HG03097 (cell line): ENCODE data around the gene TNFAIP8.

ENCODE experiments used
- ATAC-seq: cut with Tn5 transposase; IDR thresholded peaks from one replicate; pipeline ENCODE4 v1.9.1; 2021; ENCODE audit not compliant: unreplicated experiment, low FRiP score

TNFAIP8 gene

DNA sequence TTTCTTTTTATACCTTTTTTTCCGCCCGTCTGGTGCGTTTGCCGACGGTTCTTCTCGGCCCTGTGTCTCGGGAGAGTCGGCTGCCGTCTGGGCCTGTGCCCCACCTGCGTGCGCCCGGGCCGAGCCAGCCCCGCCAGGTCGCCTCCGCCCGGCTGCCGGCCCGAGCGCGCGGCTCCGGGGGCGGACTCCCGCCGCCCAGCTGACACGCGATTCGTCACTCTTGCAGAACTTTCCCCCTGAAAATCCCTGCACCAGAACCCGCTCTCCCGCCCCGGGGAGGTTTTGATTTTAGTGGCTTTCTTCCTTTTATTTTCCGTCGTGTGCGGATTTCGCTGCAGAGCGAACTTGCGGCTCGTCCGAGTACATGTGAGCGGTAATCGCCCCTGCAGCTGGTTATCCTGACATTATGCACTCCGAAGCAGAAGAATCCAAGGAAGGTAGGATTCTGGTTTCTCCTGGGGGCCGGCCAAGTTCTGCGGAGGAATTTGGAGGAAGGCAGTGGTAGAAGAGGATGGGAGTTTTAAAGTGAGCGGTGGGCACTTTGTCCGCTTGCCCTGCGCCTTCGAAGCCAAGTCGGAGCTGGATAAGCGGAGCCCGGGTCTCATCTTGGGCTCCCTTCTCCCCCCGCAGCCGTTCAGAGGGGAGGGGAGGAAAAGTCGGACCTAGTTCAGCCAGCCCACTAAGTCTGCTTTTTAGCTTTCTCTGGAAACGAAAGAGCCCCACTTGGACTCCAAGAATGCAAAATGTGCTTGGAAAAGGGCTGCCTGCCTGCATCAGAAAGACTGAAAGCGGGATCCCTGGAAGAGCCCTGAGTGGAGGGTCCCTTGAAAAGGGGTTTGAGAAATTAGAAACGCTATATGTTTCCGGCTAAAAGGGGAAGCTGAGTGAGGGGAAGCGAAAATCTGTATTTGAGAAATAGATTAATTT is at the start of gene TNFAIP8:
TSS of gene TNFAIP8 (plus strand) at position 335 of the 927 bp plus-strand sequence. CDS start at position 407, 72 bp downstream.
- ATAC-seq = peak; percentile 37

DNA sequence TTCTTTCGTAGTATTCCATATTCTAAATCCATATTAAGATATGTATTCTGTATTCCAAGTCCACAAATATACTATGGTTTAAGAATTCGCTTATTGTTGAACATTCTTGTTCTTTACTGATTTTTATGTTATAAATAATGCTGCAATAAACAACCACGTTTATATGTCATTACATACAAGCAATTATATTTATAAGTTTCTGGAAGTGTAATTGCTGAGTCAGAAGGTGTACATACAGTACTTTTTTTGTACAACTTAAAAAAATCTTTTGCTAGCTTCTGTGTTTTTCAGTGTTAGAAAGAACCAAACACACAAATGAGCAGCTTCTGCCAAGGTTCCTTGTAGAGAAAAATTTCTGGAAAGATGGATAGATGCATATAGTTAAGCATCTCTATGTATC is 48.6 kb upstream of the TNFAIP8 start:
- ATAC-seq = no peak

DNA sequence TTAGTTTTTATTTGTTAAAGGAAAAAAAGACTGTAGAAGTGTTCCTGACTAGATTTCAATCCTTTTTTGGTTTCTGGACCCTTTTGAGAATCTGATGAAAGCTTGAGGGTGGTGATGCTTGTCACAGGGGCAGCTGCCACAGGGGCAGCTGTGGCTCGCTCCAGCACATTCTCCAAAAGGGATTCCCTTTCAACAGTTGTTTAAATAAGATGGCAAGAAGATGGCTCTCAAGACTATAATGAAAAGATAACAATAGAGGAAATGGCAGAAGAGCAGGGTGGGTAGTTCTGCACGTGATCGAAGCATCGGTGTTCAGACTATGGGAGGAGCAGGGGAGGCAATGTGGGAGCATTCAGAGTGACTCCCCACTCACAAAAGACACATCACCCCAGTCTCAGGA is 46.5 kb upstream of the TNFAIP8 start:
- ATAC-seq = peak; percentile 26

DNA sequence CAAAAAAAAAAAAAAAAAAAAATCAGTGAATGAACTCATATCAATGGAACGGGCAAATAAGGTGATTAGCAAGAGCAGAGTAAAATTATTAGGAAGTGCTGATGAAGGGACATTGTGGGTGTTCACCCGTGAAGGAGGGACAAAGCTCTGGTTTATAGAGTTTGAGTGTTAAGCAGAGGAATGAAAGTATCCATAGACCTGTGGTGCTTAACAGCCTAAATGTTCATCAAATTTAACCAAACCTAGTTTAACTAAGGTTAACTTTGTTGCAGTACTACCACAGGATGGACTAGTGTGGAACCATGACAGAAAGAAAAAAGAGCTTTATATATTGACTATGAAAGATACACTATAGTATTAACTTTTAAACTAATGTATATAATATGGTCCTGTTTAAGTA is 44.1 kb upstream of the TNFAIP8 start:
- ATAC-seq = no peak

DNA sequence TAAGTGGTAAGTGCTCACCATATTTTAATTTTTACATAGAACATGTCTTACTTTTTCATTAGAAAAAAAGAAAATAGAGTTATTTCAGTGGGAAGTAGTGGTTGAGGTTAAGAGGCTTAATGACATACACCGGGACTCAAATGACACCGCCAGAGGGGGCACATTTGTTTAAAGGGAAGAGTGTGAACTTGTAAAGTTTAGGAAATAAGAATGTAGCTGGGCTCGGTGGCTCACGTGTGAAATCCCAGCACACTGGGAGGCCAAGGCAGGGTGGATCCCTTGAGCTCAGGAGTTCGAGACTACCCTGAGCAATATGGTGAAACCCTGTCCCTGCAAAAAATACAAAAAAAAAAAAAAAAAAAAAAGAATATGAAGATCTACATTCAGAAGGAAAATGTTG is 43.4 kb upstream of the TNFAIP8 start:
- ATAC-seq = no peak

DNA sequence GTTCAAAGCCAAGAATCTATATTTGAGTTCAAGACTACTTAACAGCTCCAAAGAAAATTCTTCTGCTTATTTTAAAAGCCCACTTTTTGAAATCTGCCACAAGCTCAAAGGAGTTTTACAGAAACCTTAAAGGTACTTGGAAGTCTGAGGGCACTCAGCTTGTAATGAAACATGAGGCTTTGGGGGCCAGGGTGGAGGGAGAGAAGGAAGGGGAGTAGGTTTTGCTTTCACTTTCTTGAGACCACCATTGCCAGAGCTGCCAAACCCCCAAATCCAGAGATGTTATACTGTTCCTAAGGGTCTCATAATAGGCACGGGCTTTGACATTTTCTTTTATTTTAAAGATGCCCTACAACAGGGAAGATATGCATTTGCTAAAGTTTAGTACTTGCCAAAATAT is 42.6 kb upstream of the TNFAIP8 start:
- no peak for ATAC-seq

DNA sequence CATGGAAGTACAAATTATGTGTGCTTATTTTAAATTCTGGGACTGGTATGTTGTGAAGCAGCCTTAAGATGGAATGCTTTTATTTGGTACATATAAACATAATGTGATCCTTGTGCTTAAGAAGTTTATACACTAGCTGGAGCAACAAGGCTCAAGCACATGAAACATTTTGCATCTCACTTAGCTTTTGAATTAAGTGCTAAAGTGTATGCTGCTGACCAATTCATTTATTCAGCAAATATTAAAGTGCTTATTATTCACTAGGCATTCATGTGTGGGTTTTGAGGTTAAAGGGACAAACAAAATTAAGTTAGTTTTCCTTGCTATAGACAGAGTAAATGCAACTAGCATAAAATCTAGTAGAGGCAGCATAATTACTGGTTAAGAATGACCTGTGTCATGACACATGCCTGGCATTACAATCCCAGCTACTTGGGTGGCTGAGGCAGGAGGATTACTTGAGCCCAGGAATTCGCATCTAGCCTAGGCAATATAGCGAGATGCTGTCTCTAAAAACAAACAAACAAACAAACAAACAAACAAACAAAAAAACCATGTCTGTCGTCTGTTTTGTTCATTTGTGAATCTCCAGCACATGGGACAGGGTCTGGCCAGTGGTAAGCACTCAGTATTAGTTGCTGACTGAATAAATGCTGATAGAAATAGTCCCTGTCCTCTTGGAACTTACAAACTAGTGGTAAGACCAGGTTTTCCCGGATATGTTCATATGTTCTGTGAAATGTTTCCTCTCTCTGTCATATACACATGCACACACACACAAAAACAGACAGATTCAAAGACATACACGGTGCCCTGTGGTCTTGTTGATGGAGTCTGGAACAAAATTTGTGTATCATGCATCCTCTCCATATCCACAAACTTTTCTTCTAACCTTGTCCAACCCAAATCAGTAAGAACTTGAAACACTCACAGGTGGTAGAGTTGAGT is 41.9 kb upstream of the TNFAIP8 start:
- no peak for ATAC-seq

DNA sequence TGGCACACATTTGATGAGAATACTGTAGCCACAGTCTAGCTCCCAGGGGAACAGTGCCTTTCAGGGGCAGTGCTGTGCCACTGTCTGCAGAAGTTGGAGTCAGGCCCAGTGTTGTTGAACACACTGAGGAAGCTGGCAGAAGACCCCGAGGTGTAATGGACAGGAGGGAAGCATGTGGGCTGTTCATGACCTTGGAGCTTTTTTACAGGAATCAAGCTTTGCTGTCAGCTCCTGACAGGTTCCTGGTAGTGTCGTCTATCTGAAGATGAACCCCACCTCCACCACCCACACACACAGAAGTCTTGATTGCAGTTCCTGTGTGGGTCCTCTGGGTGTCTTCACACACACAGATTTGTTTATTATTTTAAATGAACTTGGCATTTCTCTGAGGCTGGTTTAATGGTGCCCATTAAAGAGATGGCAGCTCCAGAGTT is 40.3 kb upstream of the TNFAIP8 start:
- peak; percentile 69 for ATAC-seq

DNA sequence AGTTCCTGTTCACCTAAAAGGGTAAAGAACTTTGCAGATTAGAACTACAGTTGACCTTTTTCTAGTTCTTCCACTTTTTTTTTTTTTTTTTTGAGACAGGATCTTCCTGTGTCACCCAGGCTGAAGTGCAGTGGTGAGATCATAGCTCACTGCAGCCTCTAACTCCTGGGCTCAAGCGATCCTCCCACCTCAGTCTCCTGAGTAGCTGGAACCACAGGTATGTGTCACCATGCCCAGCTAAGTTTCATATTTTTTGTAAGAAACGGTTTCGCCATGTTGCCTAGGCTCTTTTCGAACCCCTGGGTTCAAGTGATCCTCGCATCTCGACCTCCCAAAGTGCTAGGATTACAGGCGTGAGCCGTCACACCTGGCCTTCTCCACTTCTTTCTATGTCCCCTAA is 39.7 kb upstream of the TNFAIP8 start:
- no peak for ATAC-seq

DNA sequence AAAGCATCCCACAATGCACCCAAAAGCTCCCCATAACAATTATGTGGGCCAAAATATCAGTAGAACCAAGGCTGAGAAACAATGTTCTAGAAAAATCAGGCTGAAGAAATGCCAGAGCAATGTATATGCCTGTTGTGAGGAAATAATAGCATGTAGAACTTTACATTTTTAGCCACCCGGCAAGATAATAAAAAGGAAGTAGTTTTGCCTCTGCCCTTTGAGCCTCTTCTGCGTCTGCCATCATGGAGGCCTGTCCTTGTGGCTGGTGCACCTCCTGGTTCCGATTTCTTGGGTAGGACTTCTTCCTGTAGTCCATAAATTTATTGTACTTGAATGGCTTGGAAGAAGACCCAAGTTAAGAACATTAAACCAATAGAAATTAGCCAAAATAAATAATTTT is 38.9 kb upstream of the TNFAIP8 start:
- no peak for ATAC-seq

DNA sequence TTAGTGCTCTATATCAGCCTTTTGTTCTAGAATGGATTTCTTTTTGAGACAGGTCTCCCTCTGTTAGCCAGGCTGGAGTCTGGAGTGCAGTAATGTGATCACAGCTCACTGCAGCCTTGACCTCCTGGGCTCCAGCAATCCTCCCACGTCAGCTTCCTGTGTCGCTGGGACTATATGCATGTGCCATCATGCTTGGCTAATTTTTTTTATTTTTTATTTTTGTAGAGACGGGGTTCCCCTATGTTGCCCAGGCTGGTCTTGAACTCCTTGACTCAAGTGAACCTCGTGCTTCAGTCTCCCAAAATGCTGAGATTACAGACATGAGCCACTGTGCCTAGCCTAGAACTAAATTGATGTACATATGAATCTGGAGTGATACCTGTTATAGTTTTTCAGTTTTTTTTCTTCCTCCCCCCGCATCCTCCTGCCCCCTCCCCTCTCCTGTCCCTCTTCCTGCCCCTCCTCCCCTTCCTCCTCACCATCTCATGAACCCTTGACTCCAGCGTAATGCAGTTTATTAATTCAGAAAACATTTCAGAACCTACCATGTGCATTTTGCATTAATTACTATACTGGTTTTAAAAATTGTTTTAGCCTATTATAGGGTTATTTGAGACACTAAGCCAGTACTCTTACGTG is 37.4 kb upstream of the TNFAIP8 start:
- ATAC-seq = no peak

DNA sequence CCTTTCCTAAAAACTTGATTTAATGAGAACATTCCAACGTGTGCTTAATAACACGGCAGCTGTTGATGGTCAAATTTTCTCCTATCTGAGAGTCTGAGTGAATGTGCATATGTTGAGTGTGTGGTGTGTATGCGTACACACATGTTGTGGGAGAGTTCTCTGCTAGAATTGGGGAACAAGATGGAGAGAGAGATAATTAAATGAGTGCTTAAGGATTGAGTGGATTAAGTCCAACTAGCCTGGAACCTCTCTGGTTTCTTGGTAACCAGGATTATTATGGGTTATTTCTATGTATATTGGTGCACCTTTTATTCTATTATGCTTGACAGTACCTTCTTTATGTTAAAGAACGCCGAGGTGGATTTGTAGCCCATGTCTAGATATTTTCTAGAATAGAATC is 36.4 kb upstream of the TNFAIP8 start:
- ATAC-seq = no peak

DNA sequence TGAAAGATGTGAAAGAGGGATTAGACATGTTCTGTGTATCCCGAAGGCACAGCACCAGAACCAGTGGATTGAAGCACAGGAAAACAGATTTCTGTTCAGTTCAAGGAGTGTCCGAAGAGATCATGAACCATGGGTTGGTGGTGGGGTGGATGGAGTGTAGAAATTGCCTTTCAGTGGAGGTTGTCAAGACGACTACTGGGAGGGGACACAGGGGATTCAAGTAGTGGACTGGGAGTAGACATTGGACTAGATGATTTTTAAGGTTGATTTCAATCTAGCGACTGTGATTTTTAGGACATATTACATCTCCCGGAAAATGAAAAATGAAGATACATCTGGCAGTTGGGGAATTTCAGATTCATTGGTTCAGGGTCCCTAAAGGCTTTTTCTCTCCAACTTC is 35.9 kb upstream of the TNFAIP8 start:
- no peak for ATAC-seq

DNA sequence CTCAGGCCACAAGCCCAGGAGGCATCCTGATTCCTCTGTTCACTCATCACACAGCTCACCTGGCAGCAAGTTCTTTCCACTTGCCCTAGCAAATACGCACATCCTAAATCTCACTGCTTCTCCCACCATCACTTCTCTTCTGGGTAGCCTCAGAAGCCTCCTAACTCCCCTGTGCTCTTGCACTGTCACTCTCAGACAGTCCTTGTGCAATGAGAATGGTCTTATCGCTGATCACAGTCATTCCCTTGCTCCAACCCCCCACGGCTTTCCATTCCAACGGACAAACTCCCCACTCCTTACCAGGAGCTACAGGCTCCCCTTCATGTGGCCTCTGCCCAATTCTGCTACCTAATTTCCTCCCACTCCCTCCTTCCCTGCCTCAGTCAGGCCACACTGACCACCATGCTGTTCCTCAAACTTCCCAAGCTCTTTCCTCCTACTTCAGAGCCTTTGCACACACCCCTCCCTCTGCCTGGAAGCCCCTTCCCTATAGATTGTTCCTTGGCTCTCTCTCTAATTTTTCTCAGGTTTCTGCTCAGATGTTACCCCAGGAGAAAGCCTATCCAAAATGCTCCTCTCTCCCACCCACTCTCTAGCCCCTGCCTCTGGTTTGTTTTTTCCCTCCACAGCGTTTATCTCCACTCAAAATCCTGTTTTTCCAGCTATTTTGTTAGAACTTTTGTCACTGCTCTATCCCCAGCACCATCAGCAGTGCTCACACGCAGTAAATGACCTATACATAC is 34.1 kb upstream of the TNFAIP8 start:
- ATAC-seq = no peak

DNA sequence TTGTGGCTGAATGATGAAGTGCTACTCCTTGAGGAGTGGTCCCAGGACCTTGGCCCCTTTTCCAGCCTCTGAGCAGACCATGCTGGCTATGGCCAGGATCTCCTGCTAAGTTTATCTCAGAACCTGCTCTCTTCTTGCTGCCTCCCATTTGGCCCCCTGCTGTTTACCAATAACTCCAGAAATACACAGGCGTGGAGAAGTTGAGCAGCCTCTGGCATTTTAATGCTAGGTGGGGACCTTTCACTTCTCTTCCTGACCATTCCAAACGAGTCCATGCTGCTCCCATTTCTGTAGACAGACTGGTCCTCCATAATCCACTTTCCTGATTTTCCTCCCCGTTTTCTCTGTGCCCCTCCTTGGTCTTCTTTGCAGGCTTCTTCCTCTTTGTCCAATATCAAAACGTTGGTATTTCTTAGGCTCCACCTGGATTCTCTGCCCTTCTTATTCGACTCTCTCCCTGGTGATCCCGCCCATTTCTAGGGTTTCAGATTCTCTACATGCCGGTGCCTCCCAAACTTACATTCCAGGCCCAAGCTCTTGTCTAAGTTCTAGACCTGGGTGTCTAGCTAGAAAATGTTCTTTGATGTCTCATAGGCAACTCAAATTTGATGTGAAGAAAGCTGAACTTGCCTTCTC is 33.4 kb upstream of the TNFAIP8 start:
- no peak for ATAC-seq

DNA sequence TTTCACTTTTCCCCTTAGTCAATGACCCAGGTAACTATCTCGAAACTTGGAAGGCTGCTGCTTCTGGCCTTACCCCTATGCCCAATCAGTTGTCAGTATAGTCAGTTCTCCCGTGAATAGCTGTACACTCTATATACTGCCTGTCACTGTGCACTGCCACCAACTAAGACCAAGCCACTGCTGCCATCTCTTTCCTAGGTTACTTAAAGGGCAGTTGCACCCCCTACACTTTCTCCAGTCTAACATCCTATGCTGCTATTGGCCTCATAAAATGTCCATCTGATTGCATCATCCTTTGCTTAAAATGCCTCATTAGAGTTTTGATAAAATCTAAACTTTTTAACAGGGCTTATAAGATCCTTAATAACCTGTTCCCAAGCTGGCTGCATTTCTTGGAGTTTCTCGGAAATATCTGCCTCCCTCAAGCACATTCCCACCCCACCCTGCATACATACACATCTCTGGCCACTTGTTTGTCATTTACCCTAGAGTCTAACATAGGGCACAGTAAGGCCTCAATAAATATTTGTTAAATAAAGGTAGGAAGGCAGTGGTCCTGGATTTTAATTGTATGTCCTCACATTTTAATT is 32.8 kb upstream of the TNFAIP8 start:
- no peak for ATAC-seq

DNA sequence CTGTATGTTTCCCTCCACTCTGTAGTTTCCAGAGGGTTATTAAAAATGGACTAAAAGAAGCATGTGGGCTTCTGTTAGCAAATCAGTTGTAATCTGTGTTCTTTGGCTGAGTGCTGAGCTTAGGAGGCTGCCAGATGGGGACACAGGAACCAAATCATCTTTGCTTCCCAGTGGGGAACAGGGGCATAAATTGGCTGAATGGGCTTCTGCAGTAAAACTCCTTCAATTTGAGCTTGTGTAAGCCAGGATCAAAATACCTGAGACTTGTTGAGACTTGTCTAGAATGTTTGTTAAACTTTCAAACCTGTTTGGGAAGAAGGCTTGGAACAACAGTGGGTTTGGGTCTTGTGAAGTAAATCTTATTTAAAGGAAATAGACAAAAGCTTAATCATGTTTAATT is 32.2 kb upstream of the TNFAIP8 start:
- no peak for ATAC-seq

DNA sequence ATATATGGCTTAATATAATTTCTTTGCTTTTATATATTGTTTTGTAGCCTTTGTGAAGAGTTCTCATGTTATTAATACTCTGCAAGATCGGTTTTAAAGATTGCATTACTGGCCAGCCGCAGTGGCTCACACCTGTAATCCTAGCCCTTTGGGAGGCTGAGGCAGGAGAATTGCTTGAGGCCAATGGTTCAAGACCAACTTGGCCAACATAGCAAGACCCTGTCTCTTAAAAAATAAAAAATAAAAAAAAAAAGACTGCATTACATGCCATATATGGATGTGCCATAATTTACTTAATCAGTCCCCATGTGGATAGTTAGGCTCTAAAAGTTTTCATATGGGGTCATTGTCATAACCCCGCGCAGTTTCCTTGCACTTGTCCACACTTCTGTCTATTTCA is 31.0 kb upstream of the TNFAIP8 start:
- ATAC-seq = no peak

DNA sequence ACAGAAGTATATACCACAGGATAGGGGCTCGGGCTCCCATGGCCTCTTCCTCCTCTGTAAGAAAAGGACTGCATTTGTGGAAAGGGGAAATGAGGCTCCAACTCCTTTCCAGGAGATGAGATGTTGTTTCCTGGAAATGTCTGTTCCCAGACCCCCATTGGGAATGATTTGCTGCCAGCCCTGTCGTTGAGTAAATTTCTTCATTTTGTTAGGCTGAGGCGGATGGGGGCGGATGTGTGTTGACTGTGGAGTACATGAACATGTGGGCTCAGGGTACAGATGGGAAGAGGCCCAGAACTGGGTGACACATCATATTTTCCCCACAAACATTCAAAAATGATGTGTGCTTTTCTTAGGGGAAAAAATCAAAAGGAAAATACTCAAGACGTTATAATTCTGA is 28.8 kb upstream of the TNFAIP8 start:
- ATAC-seq = no peak
